NCI-H2107 treated with DMSO at 0.1 percent for 48 hours (cell line): ENCODE data around the gene NDUFAF5.

Experiments
- DNase-seq: peaks from one replicate; lab custom pipeline; 2025; ENCODE audit not compliant: unreplicated experiment; lab: John Stamatoyannopoulos, UW

NDUFAF5 gene

GRCh38 chr20:13870170-13870748 lies 85.4 kb downstream of the NDUFAF5 start:
- no peak for DNase-seq
